IMR-90 (cell line): Measurements from ENCODE around the gene ELMO1. TPM values are rescaled to one million over a fixed set of nuclear protein-coding genes. Genes with fewer than 3 reads are reported as not detected.

Source experiments
- ATAC-seq: fragments of 200-7000 bp; cut with Tn5 transposase; 2 replicates; pipeline ENCODE4 v1.9.1; 2020; ENCODE audit warnings: low read depth, mild to moderate bottlenecking, moderate library complexity
- BruUV-seq: library from RNA; stranded (reverse); fragments of 400-500 nt; replicated peaks from 2 replicates; lab custom pipeline; 2021; lab: Mats Ljungman, UMichigan
- CTCF ChIA-PET: fragments of 300-600 bp; formaldehyde crosslinking; extraction: SDS; loops from one replicate; lab custom pipeline; 2021; ENCODE audit warnings: antibody characterized with exemption; lab: Yijun Ruan, JAX
- POLR2A ChIA-PET: fragments of 300-600 bp; sonication (Branson Sonifier 250); formaldehyde crosslinking; loops from one replicate; lab custom pipeline; 2022; ENCODE audit warnings: antibody characterized with exemption; ENCODE audit not compliant: unreplicated experiment; lab: Charles Lee
- DNase-seq: peaks from one replicate; pipeline ENCODE4 v3.0.0; 2013
- H2AFZ ChIP-seq: replicated peaks from 2 replicates; pipeline ENCODE3; 2013; ENCODE audit warnings: low read length, mild to moderate bottlenecking; ENCODE audit not compliant: poor library complexity
- H2AK5ac ChIP-seq: 2 replicates; pipeline ENCODE4 v1.6.1; 2013; ENCODE audit warnings: low read depth, low read length, inconsistent platforms
- H2AK9ac ChIP-seq: replicated peaks from 2 replicates; pipeline ENCODE3; 2013; ENCODE audit warnings: mild to moderate bottlenecking, low read depth, low read length, moderate library complexity; ENCODE audit not compliant: poor library complexity
- H2BK120ac ChIP-seq: 2 replicates; pipeline ENCODE4 v1.6.1; 2013; ENCODE audit warnings: low read depth, low read length, inconsistent platforms
- H2BK15ac ChIP-seq: 3 replicates; pipeline ENCODE4 v1.6.1; 2013; ENCODE audit warnings: low read depth, low read length, inconsistent platforms
- H2BK20ac ChIP-seq: 2 replicates; pipeline ENCODE4 v1.6.1; 2013; ENCODE audit warnings: low read depth, mild to moderate bottlenecking, inconsistent platforms, low read length, moderate library complexity
- H2BK5ac ChIP-seq: 2 replicates; pipeline ENCODE4 v1.6.1; 2013; ENCODE audit warnings: mild to moderate bottlenecking, low read depth, low read length, inconsistent platforms; ENCODE audit not compliant: poor library complexity, severe bottlenecking
- H3K14ac ChIP-seq: replicated peaks from 2 replicates; pipeline ENCODE4 v1.6.1; 2013; ENCODE audit warnings: low read depth, low read length, inconsistent platforms
- H3K18ac ChIP-seq: 2 replicates; pipeline ENCODE4 v1.6.1; 2013; ENCODE audit warnings: low read depth, low read length, control low read depth
- H3K23ac ChIP-seq: 2 replicates; pipeline ENCODE4 v1.6.1; 2013; ENCODE audit warnings: low read depth, low read length, inconsistent platforms
- H3K27ac ChIP-seq: 2 replicates; pipeline ENCODE4 v1.5.1; 2013; ENCODE audit warnings: mild to moderate bottlenecking, control low read depth, low read length; ENCODE audit not compliant: insufficient read depth
- H3K27me3 ChIP-seq: 2 replicates; pipeline ENCODE4 v1.6.1; 2013; ENCODE audit warnings: low read length; ENCODE audit not compliant: control insufficient read depth, insufficient read depth
- H3K36me3 ChIP-seq: 2 replicates; pipeline ENCODE4 v1.6.1; 2013; ENCODE audit warnings: low read length, mixed read lengths; ENCODE audit not compliant: control insufficient read depth, insufficient read depth
- H3K4ac ChIP-seq: 2 replicates; pipeline ENCODE4 v1.6.1; 2013; ENCODE audit warnings: low read depth, low read length, inconsistent platforms
- H3K4me1 ChIP-seq: 2 replicates; pipeline ENCODE4 v1.6.1; 2013; ENCODE audit warnings: low read length, mixed read lengths; ENCODE audit not compliant: control insufficient read depth, insufficient read depth
- H3K4me2 ChIP-seq: 2 replicates; pipeline ENCODE4 v1.6.1; 2013; ENCODE audit warnings: low read depth, mild to moderate bottlenecking, control low read depth, low read length, moderate library complexity
- H3K4me3 ChIP-seq: 2 replicates; pipeline ENCODE4 v1.5.1; 2013; ENCODE audit warnings: low read depth, mild to moderate bottlenecking, control low read depth, low read length, moderate library complexity; ENCODE audit not compliant: insufficient read depth
- H3K56ac ChIP-seq: 2 replicates; pipeline ENCODE4 v1.6.1; 2013; ENCODE audit warnings: low read length, inconsistent platforms; ENCODE audit not compliant: insufficient read depth; ENCODE audit errors: extremely low read depth
- H3K79me1 ChIP-seq, 2 experiments: 2 replicates each; pipeline ENCODE4 v1.6.1; 2013; ENCODE audit warnings: low read length in 2 of 2, inconsistent platforms in 1 of 2, low read depth in 1 of 2
- H3K9ac ChIP-seq: 2 replicates; pipeline ENCODE4 v1.6.1; 2013; ENCODE audit warnings: low read depth, low read length, control low read depth
- H3K9me1 ChIP-seq: 2 replicates; pipeline ENCODE4 v1.6.1; 2013; ENCODE audit warnings: low read length, inconsistent platforms; ENCODE audit not compliant: insufficient read depth
- H3K9me3 ChIP-seq: 2 replicates; pipeline ENCODE4 v1.6.1; 2013; ENCODE audit warnings: low read length; ENCODE audit not compliant: control insufficient read depth, insufficient read depth
- H4K20me1 ChIP-seq: 2 replicates; pipeline ENCODE4 v1.6.1; 2013; ENCODE audit warnings: low read length, inconsistent platforms; ENCODE audit not compliant: insufficient read depth
- H4K5ac ChIP-seq: 2 replicates; pipeline ENCODE4 v1.6.1; 2013; ENCODE audit warnings: mild to moderate bottlenecking, low read depth, low read length, control low read depth
- H4K8ac ChIP-seq, 2 experiments: 2 replicates each; pipeline ENCODE4 v1.6.1; 2013; ENCODE audit warnings: low read depth in 2 of 2, low read length in 2 of 2, control low read depth in 1 of 2, inconsistent platforms in 1 of 2
- H4K91ac ChIP-seq: 2 replicates; pipeline ENCODE4 v1.6.1; 2013; ENCODE audit warnings: low read depth, low read length, inconsistent platforms; ENCODE audit not compliant: insufficient read depth
- BHLHE40 ChIP-seq: fragments of 150-350 bp; IDR thresholded peaks from 2 replicates; pipeline ENCODE4 v1.6.1; 2016; ENCODE audit warnings: mild to moderate bottlenecking, low read depth, low read length
- CEBPB ChIP-seq: IDR thresholded peaks from 2 replicates; pipeline ENCODE4 v1.6.1; 2012; ENCODE audit warnings: low read depth, low read length, improper control_type of control experiment
- CHD1 ChIP-seq: IDR thresholded peaks from 2 replicates; pipeline ENCODE4 v1.6.1; 2012; ENCODE audit warnings: low read depth, low read length, improper control_type of control experiment
- FOS ChIP-seq: fragments of 150-350 bp; IDR thresholded peaks from 2 replicates; pipeline ENCODE4 v1.6.1; 2016; ENCODE audit warnings: low read depth, low read length
- MAFK ChIP-seq: IDR thresholded peaks from 2 replicates; pipeline ENCODE4 v1.6.1; 2012; ENCODE audit warnings: low read depth, low read length, improper control_type of control experiment
- MXI1 ChIP-seq: IDR thresholded peaks from 2 replicates; pipeline ENCODE4 v1.6.1; 2012; ENCODE audit warnings: low read depth, mild to moderate bottlenecking, low read length, moderate library complexity, borderline replicate concordance
- NFE2L2 ChIP-seq: fragments of 150-350 bp; IDR thresholded peaks from 2 replicates; pipeline ENCODE4 v1.6.1; 2016; ENCODE audit warnings: low read depth, mild to moderate bottlenecking, low read length
- RCOR1 ChIP-seq: IDR thresholded peaks from 2 replicates; pipeline ENCODE4 v1.6.1; 2012; ENCODE audit warnings: mild to moderate bottlenecking, low read length, improper control_type of control experiment; ENCODE audit not compliant: insufficient replicate concordance
- WGBS, 2 experiments: methylation state at CpG; one replicate each; pipeline versions ENCODE4 v1.1.5 to v1.1.7; 2013; ENCODE audit warnings: missing lambda C conversion rate in 2 of 2; ENCODE audit not compliant: insufficient read length in 1 of 2; ENCODE audit errors: extremely low coverage in 2 of 2; 5-methylcytosine and 5-hydroxymethylcytosine counted together
- dilution Hi-C: fragments of 300-500 bp; cut with HindIII; formaldehyde crosslinking; loops from one replicate; pipeline ENCODE4 v1.14.3; 2018; ENCODE audit warnings: low sequenced_read_pairs; ENCODE audit not compliant: unreplicated experiment
- in situ Hi-C: fragments of 300-500 bp; cut with MboI; formaldehyde crosslinking; loops from 3 replicates; pipeline ENCODE4 v1.14.3; 2019; ENCODE audit warnings: low sequenced_read_pairs, inconsistent platforms, mixed read lengths
- intact Hi-C: fragments of 100-400 bp; cut with micrococcal nuclease; formaldehyde crosslinking; loops from 2 replicates; pipeline ENCODE4 v1.10.0; 2022
- polyA plus RNA-seq, 3 experiments: library from polyadenylated mRNA; depleted of rRNA; stranded (reverse); fragments of >200 nt; gene quantifications; 2 replicates each; pipeline ENCODE4 v1.2.3, GENCODE V29; 2012; ENCODE audit warnings: low replicate concordance in 1 of 3
- total RNA-seq: library from RNA; depleted of rRNA; stranded (reverse); fragments of >200 nt; gene quantifications from 2 replicates; pipeline ENCODE4 v1.2.3, GENCODE V29; 2012
- TF ChIP-seq, protein P1 (sequence below): fragments of 150-350 bp; IDR thresholded peaks from 2 replicates; pipeline ENCODE4 v1.6.1; 2017; ENCODE audit warnings: mild to moderate bottlenecking, antibody characterized with exemption, low read length, low read depth
- TF ChIP-seq, protein P2 (sequence below): fragments of 150-350 bp; IDR thresholded peaks from 2 replicates; pipeline ENCODE4 v1.6.1; 2016; ENCODE audit warnings: low read depth, mild to moderate bottlenecking, low read length, moderate library complexity, borderline replicate concordance

ELMO1 gene
- total and polyA plus RNA-seq, 2 of the 4 experiments (the other 2 are of a cell fraction), result 0.03 TPM; not detected in 1

DNA sequence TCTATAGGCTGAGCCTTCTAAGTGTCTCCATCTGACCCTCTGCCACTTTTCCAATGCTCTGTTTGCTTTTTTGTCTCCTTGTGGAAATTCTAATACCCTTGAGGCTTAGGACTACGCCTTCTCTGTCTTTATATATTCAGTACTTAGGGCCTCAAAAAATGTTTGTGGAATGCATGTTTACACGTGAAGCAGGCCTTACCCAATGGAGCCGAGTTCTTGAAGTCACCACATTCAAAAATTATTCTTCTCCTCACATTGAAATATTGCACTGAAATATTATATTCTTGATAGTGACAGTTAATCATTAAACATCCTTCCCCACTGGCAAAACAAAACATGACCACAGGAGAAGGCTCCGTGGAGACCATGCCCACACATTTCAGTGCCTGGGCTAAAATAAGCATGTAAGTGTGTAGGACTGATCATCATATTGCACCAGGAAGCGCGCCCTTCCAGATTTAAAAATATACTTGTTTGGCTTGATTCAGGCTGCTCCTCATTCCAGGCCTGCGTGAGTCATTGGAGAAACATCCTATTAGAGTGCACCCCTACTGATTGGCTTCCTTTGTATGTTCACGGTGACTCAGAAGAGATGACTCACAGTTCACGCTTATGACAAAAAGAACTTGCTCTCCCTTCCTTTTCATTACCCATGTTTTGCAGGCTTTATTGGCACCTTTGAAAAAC is 416.9 kb downstream of the ELMO1 start:
- BruUV-seq, result no TSS peak
- Histone ChIP-seq H2BK20ac (peak overlapping the region; percentile 94), H2AFZ (peak overlapping the region; percentile 58), H4K20me1 (no peaks in the 10 kb centered on the region), H4K5ac (peak overlapping the region; percentile 45; the same call in 1 of the 2 replicates), H2BK5ac (peak overlapping the region; percentile 92), H2AK9ac (no peak overlapping the region), H3K23ac (peak overlapping the region; percentile 80), H3K9me3 (no peaks in the 10 kb centered on the region), H3K9me1 (peaks cover 4% of the 10 kb centered on the region; the same call in 1 of the 2 replicates), H2BK15ac (peak overlapping the region; percentile 48; the same call in 2 of the 3 replicates), H3K9ac (peak overlapping the region; percentile 27; the same call in 1 of the 2 replicates), H2AK5ac (0 out of 2 replicates have a peak overlapping the region, but pooled peaks have one; percentile 3), H3K18ac (peak overlapping the region; percentile 92), H4K91ac (peak overlapping the region; percentile 89), H3K56ac (peak overlapping the region; percentile 68; the same call in 1 of the 2 replicates), H4K8ac (peak overlapping the region; percentile 56 to 84; a peak in 3 of 4 replicates), H3K4me1 (peaks cover 13% of the 10 kb centered on the region), H3K27me3 (no peaks in the 10 kb centered on the region), H3K27ac (peak overlapping the region; percentile 60), H3K4me2 (peak overlapping the region; percentile 68), H3K4ac (peak overlapping the region; percentile 93), H2BK120ac (peak overlapping the region; percentile 91), H3K14ac (peak overlapping the region; percentile 56), H3K4me3 (no peak overlapping the region), H3K36me3 (no peaks in the 10 kb centered on the region), H3K79me1 (no peaks in the 10 kb centered on the region)
- WGBS, 2 experiments, result no CpG with 5 or more reads among the region's 9 CpGs
- intact Hi-C loops, result loop anchor here (2.0 kb wide), 1 partner anchor 77 kb away; no protein-coding TSS in a partner anchor
- ChIA-PET CTCF (no interaction called here), POLR2A (no interaction called here)
- dilution Hi-C loops, result no loop called here
- peak; percentile 89 for TF ChIP-seq RCOR1
- peak; percentile 100 for TF ChIP-seq FOS
- peak; percentile 75 for TF ChIP-seq BHLHE40
- peak; percentile 72; the same call in 1 of the 2 replicates for TF ChIP-seq MXI1
- peak; percentile 48; the same call in 1 of the 2 replicates for TF ChIP-seq CEBPB
- TF ChIP-seq NFE2L2, result peak; percentile 65; the same call in 1 of the 2 replicates
- TF ChIP-seq MAFK, result peak; percentile 9; the same call in 1 of the 2 replicates
- TF ChIP-seq, protein P1, sequence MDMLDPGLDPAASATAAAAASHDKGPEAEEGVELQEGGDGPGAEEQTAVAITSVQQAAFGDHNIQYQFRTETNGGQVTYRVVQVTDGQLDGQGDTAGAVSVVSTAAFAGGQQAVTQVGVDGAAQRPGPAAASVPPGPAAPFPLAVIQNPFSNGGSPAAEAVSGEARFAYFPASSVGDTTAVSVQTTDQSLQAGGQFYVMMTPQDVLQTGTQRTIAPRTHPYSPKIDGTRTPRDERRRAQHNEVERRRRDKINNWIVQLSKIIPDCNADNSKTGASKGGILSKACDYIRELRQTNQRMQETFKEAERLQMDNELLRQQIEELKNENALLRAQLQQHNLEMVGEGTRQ, result no peak
- TF ChIP-seq, protein P2, sequence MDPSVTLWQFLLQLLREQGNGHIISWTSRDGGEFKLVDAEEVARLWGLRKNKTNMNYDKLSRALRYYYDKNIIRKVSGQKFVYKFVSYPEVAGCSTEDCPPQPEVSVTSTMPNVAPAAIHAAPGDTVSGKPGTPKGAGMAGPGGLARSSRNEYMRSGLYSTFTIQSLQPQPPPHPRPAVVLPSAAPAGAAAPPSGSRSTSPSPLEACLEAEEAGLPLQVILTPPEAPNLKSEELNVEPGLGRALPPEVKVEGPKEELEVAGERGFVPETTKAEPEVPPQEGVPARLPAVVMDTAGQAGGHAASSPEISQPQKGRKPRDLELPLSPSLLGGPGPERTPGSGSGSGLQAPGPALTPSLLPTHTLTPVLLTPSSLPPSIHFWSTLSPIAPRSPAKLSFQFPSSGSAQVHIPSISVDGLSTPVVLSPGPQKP, result no peak
- no peak for TF ChIP-seq CHD1
- DNase-seq (peak; percentile 100), ATAC-seq (peak; percentile 95)
- in situ Hi-C loops, result no loop called here
